Epithelial cell of proximal tubule (primary cell): Measurements from ENCODE around the gene MGAT5. TPM values are rescaled to one million over a fixed set of nuclear protein-coding genes. Genes with fewer than 3 reads are reported as not detected.

Experiments
- DNase-seq: peaks from one replicate; pipeline ENCODE4 v3.0.0-alpha.2; 2011; ENCODE audit warnings: low read depth
- H3K4me3 ChIP-seq: 2 replicates; pipeline ENCODE4 v1.5.1; 2011; ENCODE audit warnings: low read depth, mild to moderate bottlenecking, low read length
- CTCF ChIP-seq: conservative IDR thresholded peaks from 2 replicates; pipeline ENCODE4 v1.5.1; 2012; ENCODE audit warnings: low read depth, mild to moderate bottlenecking, low read length
- total RNA-seq: library from RNA; depleted of rRNA; stranded (reverse); fragments of >200 nt; gene quantifications from 2 replicates; pipeline ENCODE4 v1.2.3, GENCODE V29; 2015

Gene MGAT5
- total RNA-seq, 1 donor from 2014 or later = 34.0 TPM

- H3K4me3 ChIP-seq = no peak overlapping the region
- no peak for TF ChIP-seq CTCF
- DNase-seq = no peak
Measured at GRCh38 chr2:134314202-134314601, 60.3 kb downstream of the MGAT5 start.

- peak; percentile 15 for TF ChIP-seq CTCF
- no peak for DNase-seq
- H3K4me3 ChIP-seq = no peak overlapping the region
Measured at GRCh38 chr2:134314681-134315368, 61.0 kb downstream of the MGAT5 start.

GRCh38 chr2:134315471-134315870, 61.6 kb downstream of the MGAT5 start:
- TF ChIP-seq CTCF = no peak
- DNase-seq = no peak
- no peak overlapping the region for H3K4me3 ChIP-seq

GRCh38 chr2:134319596-134320254, 65.9 kb downstream of the MGAT5 start:
- DNase-seq = no peak
- no peak for TF ChIP-seq CTCF
- no peak overlapping the region for H3K4me3 ChIP-seq

GRCh38 chr2:134320930-134321329, 67.1 kb downstream of the MGAT5 start:
- no peak for DNase-seq
- no peak for TF ChIP-seq CTCF
- H3K4me3 ChIP-seq = no peak overlapping the region

GRCh38 chr2:134323777-134324176, 69.9 kb downstream of the MGAT5 start:
- no peak overlapping the region for H3K4me3 ChIP-seq
- TF ChIP-seq CTCF = no peak
- no peak for DNase-seq

GRCh38 chr2:134324430-134324829, 70.6 kb downstream of the MGAT5 start:
- H3K4me3 ChIP-seq = no peak overlapping the region
- no peak for TF ChIP-seq CTCF
- no peak for DNase-seq
